Measurements from ENCODE around the gene SLC6A3.

Gene SLC6A3

DNA sequence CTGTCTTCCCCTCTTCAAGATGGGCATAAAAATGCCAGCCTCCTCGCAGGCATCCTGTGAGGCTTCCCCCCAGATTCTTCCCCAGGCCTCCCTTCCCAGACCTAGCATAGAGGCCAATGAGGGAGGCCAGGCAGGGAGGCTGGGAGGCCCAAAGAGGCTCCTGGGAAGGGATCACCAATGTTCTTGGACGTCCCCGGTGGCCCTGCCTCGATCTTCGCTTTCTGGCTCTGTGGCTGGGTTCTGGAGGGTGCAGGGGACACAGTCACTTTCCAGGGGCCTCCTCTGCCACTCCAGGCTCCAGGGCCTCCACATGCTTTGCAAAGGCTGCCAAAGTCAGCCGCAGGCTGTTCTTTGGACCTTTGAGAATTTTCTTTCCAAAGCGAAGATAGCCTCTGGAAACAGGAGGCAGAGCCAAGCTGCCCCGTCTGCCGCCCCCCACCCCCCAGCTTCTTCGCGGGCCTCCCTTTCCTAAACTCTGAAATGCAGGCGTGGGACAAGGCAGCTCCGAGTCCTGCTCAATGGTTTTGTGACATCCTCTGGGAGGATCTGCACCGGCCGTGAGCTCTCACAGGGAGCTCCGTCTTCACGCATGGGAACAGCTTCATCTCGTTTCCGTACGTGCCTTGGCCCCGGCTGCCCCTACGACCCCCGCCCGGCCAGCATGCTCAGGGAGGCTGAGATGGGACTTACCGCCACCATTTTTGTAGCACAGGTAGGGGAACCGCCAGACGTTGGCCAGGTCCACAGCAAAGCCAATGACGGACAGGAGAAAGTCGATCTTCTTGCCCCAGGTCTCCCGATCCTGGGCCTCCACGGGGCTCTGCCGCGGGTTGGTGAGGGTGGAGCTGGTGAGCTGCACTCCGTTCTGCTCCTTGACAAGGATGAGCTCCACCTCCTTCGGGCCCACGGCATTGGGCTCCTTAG is 2.8 kb downstream of the SLC6A3 start:
- DNase-seq (ENCODE audit: low read depth in 2 of 3, low spot score in 1 of 3), result no peak

DNA sequence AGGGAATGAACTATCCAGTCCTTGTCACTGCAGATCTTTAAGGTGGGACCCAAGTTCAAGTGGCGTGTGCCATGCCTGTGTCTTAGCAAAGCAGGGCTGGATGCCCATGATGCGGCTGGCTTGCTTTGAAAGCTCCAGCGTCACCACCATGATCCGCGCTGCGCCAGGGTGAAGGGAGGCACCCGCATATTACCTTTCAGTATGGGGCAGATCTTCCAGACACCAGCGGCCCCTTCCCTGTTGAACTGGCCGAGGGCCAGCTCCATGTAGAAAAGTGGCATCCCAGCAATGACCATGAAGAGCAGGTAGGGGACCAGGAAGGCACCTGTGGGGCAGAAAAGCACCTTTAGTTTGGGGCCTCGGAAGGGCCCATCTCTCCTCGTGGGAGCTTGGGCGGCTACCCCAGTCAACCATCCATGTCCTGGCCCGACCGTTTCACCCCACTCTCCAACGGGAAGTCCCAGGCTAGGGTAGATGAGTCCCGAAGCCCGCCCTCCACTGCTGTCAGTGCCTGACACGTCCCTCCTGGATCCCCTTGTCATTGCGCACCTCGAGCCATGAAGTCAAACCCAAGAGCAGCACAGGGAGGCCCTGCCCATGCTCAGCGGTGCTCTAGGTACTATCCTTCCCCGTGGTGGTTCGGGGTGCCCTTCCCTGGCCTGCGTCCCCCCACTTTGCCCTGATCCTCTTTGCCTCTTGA is 3.9 kb downstream of the SLC6A3 start:
- DNase-seq (ENCODE audit: low read depth in 2 of 3, low spot score in 1 of 3), result no peak

DNA sequence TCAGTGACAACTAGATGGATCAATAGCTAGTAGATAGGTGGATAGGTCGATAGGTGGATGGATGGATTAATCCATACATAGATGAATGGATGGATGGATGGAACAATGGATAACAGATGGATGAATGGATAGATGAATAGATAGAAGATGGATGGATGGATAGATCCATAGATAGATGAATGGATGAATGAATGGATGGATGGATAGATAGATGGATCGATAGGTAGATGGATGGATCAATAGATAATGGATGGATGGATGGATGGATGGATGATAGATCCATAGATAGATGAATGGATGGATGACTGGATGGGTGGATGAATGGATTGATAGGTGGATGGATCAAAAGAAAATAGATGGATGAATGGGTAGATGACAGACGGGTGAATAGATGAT is 5.1 kb downstream of the SLC6A3 start:
- no peak for DNase-seq (ENCODE audit: low read depth in 2 of 3, low spot score in 1 of 3)

DNA sequence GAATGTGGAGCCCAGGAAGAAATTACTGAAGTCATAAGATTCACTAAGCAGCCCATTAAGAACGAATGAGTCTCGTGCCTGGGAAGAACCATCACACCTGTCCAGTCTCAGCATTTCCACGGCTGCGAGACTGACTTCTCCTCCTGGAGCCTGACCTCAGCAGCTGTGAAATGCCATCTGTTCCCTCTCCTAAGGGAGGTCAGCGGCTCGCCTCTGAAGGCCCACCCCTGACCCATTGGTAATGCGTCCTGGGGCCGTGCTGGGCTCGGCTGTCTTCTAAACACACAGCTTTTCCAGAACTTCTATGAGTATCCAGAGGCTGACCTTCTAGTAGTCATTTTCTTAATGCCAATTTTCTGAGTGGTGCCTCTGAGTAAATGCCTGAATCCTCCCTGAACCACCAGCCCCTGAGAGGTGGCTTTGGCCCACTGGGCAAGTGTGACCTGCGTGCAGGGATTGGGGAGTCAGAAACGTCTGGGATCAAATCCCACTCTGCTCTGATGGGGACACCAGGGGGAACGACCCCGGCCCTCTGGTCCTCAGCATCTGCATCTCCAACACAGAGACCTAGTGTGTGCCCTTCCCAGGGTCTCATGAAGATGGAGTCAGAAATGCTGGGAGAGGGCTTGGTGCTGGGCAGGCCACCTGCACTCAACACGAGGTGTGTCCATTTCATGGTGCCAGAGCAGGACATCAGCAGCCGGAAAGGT is 5.7 kb downstream of the SLC6A3 start:
- no peak for DNase-seq (ENCODE audit: low read depth in 2 of 3, low spot score in 1 of 3)

DNA sequence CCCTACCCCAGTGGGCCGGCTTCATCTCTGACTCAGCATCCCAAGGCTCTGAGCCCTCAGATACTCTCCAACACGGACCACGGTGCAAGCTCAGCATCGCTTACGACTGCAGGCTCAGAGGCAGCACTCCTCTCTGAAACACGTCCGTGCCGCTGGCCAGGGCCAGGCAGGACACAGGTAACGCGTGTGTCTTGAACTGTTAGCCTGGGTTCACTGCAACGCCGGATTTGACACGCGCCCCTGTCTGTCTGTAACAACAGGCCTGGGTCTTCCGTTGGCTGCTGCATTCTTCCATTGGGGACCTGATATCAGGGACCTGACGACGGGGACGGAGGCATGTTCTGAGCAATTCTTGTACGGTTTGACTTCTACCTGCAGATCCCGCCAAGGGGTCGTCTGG is 6.4 kb downstream of the SLC6A3 start:
- DNase-seq (ENCODE audit: low read depth in 2 of 3, low spot score in 1 of 3), result no peak

DNA sequence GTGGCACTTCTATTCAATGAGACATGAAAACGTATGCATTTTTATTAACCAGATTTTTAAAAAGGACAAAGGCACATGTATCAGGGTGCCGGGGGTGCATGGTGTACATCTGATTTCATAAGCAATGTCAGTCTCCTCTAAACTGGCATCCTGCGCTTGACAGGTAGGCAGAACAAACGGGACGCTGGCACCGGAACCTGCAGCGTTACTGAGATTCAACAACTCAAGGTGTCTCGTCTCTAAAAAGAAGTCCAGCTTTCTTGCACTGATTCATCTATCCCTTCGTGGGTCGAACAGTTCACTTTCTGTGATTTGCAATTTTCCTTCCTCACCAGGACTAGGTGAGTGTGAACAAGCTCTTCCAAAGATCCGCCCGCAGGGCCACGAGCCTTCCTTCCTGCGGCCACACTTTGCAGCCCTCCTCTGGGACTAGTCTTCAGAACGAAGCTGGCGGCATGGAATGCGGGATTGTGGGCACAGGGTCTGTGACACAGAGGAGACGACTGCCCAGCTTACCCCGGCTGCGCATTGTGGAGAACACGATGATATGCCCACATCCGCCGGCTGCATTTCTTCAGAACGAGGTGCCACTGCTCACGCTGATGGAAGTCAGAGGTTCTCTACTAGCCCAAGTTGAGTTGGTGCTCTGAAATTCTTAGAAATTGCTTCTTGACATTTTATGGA is 7.2 kb downstream of the SLC6A3 start:
- DNase-seq (ENCODE audit: low read depth in 2 of 3, low spot score in 1 of 3), result no peak

DNA sequence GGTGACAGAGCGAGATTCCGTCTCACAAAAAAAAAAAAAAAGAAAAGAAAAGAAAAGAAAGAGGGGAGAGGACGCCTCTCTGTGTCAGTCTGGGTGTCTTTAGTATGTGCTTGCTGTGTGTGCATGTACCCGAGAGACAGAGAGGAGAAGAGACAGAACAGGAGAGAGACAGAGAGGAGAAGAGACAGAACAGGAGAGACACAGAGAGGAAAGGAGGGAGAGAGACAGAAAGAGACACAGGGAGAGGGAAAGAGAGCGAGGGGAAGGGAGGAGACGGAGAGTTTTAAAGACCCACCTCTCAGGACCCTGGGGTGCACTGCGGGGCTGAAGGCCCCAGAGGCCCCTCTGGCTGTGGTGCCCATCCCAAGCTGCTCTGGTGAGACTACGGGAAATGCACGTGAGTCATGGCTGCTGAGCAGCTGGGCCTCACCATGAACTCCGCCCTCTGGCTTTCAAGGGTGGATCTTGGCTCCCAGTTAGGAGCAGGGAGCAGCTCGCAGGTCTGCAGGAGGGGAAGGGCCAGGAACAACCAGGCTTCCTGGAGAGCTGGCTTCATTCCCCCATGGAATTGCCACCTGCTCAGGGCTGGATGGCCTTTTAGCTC is 7.9 kb downstream of the SLC6A3 start:
- no peak for DNase-seq (ENCODE audit: low read depth in 2 of 3, low spot score in 1 of 3)

DNA sequence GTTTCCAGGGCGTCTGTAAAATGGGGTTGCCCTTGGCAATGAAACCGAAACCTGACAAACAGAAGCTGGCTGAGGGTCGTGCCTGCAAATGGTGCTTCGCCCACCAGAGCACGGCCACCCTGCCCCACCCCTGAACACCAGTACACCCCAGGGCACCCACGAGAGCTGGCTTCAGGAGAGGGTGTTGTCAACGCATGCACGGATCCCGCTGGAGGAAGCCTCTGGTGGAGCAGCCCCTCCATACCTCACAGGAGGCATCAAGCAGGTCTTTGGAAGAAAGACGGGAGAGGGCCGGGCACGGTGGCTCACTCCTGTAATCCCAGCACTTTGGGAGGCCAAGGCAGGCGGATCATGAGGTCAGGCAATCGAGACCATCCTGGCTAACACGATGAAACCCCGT is 8.6 kb downstream of the SLC6A3 start:
- DNase-seq (ENCODE audit: low read depth in 2 of 3, low spot score in 1 of 3), result no peak

DNA sequence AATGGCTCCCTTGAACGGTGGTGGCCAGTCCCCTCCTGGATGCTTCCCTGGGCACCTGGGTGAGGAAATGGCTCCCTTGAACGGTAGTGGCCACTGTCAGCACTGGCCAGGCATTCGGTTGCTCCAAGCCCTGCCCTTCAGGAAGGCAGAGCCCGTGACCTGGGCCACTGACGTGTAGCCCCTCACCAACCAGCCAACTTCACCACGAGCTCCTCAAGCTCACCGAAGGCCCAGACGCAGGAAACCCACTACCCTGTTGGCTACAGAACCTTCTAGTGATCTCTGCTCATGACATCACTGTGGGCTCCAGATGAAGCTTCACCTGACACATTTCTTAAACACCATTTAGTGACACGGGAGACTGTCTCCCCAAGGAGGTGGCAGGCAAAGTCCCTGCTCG is 9.2 kb downstream of the SLC6A3 start:
- DNase-seq (ENCODE audit: low read depth in 2 of 3, low spot score in 1 of 3), result no peak

DNA sequence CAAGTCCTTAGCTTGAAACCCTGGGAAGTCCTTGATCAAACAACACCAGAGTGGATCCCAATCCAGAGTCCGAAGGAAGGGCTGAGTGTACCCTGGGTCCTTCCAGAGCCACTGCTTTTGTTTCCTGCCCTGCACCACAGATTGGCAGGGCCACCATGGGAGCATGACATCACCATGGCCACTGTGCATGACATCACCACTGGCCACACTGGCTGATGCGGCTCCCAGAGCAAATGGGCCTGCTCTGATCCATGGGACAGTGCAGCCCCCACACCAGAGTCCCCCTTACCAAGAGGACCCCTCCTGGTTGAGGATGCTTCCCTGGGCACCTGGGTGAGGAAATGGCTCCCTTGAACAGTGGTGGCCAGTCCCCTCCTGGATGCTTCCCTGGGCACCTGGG is 9.9 kb downstream of the SLC6A3 start:
- no peak for DNase-seq (ENCODE audit: low read depth in 2 of 3, low spot score in 1 of 3)

DNA sequence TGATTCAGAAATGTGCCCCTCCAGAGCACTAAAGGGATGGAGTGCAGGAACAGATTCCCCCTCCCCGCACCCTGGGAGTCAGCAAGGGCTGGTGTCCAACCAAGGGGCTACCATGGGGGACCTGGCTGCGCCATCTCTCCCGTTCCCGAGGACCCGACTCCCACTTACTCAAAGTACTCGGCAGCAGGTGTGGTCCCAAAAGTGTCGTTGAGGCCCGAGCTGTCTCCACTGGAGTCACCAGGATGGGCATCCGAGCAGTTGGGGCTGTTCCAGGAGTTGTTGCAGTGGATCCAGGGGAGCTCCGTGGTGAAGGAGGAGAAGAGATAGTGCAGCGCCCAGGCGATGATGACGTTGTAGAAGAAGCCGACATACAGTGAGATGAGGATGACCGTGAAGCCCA is 12.9 kb downstream of the SLC6A3 start:
- no peak for DNase-seq (ENCODE audit: low read depth in 2 of 3, low spot score in 1 of 3)

DNA sequence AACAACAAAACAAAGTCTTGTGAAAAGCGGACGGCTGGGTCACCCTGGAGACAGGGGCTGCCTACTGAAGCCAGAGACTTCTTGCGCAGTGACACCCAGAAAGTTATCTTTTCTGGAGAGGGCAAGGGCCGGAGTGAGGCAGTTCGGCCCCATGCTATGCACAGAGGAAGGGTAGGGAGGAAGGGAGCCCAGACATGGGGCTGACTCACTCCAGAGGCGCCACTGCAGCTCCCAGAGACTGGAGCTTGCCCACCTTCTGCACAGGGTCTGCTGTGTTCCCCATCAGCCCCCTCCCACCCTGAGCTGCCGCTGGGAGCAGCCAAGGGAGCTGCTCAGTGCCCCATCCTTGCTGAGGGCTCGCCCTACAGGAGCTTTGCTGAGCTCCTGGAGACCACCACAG is 13.3 kb downstream of the SLC6A3 start:
- DNase-seq (ENCODE audit: low read depth in 2 of 3, low spot score in 1 of 3), result no peak

DNA sequence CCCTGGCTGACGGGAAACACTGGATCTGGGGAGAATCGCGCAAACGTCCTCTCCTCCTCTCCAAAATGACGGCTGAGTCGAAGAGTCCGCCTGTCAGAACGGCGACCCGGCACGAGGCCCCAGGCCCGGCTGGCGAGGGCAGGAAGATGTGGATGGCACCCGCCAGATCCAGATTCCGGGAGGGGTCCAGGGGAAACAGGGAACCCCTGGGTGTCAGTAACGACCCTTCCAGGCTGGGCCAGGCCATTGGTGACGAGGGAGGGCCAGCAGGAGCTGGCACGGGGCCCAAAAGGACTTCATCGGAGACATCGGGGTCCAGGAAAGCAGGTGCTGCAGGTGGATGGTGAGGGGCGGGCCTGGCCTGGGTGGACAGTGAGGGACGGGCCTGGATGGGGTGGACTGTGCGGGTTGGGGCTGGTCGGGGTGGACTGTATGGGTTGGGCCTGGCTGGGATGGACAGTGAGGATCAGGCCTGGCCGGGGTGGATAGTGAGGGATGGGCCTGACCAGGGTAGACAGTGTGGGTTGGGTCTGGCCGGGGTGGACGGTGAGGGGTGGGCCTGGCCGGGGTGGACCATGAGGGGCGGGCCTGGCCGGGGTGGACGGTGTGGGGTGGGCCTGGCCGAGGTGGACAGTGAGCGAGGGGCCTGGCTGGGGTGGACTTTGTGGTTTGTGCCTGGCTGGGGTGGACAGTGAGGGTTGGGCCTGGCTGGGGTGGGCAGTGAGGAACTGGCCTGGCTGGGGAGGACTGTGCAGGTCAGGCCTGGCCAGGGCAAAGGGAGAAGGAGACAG is 14.0 kb downstream of the SLC6A3 start:
- DNase-seq (ENCODE audit: low read depth in 2 of 3, low spot score in 1 of 3), result no peak

DNA sequence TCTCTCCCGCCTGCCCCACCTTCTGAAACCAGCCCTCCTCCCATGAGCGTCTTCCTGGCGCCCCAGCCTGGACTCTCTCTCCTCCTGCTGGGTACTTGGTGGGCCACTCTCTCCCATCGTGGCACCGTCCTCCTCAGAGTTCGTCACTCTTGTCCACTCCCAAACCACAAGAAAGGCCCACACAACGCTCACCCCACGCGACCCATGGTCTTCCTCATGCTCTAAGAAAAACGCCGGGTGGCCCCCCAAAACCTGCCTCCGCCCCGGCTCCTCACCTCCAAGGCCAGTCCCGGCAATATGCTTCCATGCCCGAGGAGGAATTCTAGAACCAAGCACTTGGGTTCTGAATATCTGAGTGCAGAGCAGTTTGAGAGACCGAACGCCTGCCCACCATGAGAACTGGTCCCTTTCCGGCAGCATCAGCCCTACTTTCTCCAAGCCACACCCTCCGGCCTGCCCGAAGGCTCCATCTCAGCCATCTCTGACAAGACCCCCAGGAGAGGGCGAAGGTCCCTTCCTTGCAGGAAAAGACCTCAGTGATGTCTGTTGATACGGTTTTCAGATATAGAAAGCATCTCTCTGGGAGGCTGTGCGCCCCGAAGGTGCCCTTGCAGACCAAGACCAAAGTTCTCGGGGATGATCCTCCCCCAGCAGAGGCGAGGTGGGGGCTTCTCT is 15.0 kb downstream of the SLC6A3 start:
- no peak for DNase-seq (ENCODE audit: low read depth in 2 of 3, low spot score in 1 of 3)

DNA sequence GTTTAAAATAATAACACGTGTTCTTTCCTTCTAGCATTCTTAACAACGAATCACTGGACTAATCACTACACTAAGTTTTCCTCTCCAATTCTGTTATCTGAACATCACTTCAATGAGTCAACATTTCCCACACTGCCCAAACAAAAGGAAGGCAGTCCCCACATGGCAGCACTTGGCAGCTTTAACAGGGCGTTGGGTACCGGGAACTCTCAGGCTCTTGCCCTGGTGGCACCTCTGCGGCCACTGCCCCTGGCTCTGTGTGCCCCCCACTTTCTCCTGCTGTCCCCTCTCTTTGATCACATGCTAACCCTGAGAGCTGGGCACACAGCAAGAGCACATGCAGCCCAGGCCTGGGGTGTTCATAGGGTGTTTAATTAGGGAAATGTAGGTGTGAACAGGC is 15.7 kb downstream of the SLC6A3 start:
- DNase-seq (ENCODE audit: low read depth in 2 of 3, low spot score in 1 of 3), result no peak

DNA sequence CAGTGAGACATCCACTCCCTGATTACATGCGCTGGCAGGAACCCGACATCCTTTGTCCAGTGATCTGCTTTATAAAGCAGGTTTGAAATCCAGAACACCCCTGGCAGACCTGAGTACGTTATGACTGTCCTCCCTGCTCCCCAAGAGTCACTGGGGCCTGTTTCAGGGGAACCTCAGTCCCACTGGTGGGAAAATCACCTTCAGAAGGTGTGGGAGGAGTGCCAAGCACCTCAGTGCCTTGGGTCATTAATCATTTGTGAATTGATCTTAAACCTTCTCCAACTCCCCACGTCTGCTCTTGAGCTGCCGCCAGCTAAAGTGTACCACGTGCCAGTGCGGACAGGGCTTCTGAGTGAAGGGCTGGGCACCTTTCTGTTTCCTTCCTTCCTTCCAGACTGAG is 16.2 kb downstream of the SLC6A3 start:
- DNase-seq (ENCODE audit: low read depth in 2 of 3, low spot score in 1 of 3), result no peak

DNA sequence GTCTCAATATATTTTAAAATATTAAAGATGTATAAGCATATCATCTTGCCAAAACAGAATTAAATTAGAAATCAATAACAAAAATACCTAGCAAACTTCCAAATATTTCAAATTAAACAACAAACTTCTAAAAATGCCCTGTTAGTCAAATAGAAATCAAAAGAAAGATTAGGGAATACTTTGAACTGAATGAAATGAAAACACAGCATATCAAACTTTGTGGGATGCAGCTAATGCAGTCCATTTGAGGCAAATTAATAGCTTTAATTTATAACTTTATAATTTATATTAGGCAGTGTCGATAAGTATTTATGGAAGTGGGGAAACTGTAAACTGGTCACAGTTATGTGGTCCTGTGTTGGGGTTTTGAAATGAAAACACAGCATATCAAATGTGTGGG is 17.1 kb downstream of the SLC6A3 start:
- DNase-seq (ENCODE audit: low read depth in 2 of 3, low spot score in 1 of 3), result no peak

DNA sequence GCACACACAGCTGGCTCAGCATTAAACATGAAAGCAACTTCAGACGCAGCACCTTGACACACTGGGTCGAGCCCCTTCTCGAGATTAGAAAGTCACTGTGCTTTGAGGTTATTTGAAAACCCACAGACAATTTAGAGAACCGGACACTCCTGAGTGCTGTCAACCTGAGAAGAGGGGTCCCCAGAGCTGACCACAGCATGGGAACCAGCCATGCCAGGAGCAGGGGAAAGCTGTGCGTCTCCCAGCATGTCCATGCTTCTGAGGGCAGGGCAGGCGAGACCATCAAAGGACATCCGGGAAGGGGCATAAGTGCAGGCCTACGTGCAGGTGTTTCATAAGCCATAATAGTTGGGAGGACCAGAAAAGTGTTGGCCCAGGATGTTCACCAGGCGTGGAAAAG is 20.5 kb downstream of the SLC6A3 start:
- no peak for DNase-seq (ENCODE audit: low read depth in 2 of 3, low spot score in 1 of 3)

DNA sequence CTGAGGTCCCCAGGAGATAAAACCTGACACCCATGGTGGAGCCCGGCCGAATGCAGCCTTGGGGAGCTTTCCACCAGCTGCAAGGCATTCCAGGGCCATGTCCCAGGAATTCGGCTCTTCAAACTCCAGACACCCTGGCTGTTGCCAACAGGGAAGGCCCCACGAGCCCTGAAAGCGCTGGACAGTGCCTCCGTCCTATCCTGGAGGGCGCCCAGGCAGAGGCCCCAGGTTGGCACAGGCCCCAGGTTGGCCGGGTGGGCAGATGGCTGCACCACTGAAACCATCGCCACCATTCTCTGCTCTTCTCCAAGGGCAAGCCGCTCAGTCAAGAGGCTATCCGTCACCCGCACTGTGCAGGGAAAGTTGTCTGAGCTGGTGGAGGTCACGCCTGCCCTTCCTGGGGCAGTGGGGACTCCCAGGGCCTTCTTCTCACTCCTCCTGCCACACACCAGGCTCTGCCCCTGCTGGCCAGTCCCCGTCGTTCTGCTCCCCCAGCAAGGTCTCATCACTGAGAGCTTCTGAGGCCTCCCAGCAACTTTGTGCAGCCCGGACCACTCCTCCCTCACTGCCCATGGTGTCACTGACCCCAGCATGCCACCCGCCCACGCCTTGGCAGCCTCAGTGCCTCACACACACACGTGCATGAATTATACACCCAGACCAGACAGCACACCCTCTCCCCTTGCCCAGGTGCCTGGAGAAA is 21.2 kb downstream of the SLC6A3 start:
- no peak for DNase-seq (ENCODE audit: low read depth in 2 of 3, low spot score in 1 of 3)

Data from stimulated activated CD4-positive, alpha-beta T cell treated with anti-CD3 and anti-CD28 coated beads, Interleukin-12 subunit alpha, Interleukin-12 subunit beta, amount 100 ng/mL, for 48 hours (primary cell).